Skin epidermis (tissue), 12 donors: ENCODE results near the gene HELZ2.

Experiments
- H3K27ac ChIP-seq, 21 experiments: fragments of 200-600 bp; sonication (generic) in 11 of 21; one replicate each; pipeline ENCODE4 v1.5.0; 2020; ENCODE audit warnings: mild to moderate bottlenecking in 3 of 21, inconsistent platforms in 2 of 21, moderate library complexity in 2 of 21
- H3K4me3 ChIP-seq, 7 experiments: fragments of 200-600 bp; sonication (generic) in 2 of 7; one replicate each; pipeline ENCODE4 v1.5.0; 2020; ENCODE audit warnings: inconsistent platforms in 2 of 7, mild to moderate bottlenecking in 2 of 7, moderate library complexity in 1 of 7

The HELZ2 gene

GRCh38 chr20:63531686-63532448, 42.2 kb downstream of the HELZ2 start:
- no peak overlapping the region for H3K27ac ChIP-seq
- H3K4me3 ChIP-seq, result no peak overlapping the region

GRCh38 chr20:63530788-63531160, 43.3 kb downstream of the HELZ2 start:
- no peak overlapping the region for H3K27ac ChIP-seq
- H3K4me3 ChIP-seq, result no peak overlapping the region

GRCh38 chr20:63529861-63530787, 43.9 kb downstream of the HELZ2 start:
- Histone ChIP-seq H3K27ac (no peak overlapping the region), H3K4me3 (no peak overlapping the region)

- H3K4me3 ChIP-seq, result no peak overlapping the region
- H3K27ac ChIP-seq, result no peak overlapping the region
Measured at GRCh38 chr20:63529180-63529860, 44.7 kb downstream of the HELZ2 start.

GRCh38 chr20:63527184-63527583, 46.9 kb downstream of the HELZ2 start:
- no peak overlapping the region for H3K27ac ChIP-seq
- H3K4me3 ChIP-seq, result no peak overlapping the region

- Histone ChIP-seq H3K4me3 (no peak overlapping the region), H3K27ac (no peak overlapping the region)
Measured at GRCh38 chr20:63525971-63526370, 48.1 kb downstream of the HELZ2 start.

- Histone ChIP-seq H3K27ac (no peak overlapping the region), H3K4me3 (no peak overlapping the region)
Measured at GRCh38 chr20:63525185-63525584, 48.9 kb downstream of the HELZ2 start.
